Ramos (cell line): ENCODE results near the gene ITGB1.
"Not testable (repeated sequence)": the region's sequence is repeated elsewhere in the genome, so short reads cannot be mapped to it uniquely, and the experiment has no call there.

Experiments used
- in situ Hi-C: fragments of 300-500 bp; cut with MboI; formaldehyde crosslinking; loops from one replicate; pipeline ENCODE4 v1.14.3; 2022; ENCODE audit warnings: low sequenced_read_pairs; ENCODE audit not compliant: unreplicated experiment

The ITGB1 gene

GRCh38 chr10:32940321-32941301 is 17.4 kb downstream of the ITGB1 start:
- in situ Hi-C loops: no loop called here

GRCh38 chr10:32939296-32940111 is 18.5 kb downstream of the ITGB1 start:
- in situ Hi-C loops: no loop called here

- in situ Hi-C loops: no loop called here
These were observed 19.4 kb downstream of the ITGB1 start for GRCh38 chr10:32938554-32939061.

GRCh38 chr10:32937911-32938424 is 20.1 kb downstream of the ITGB1 start:
- in situ Hi-C loops: no loop called here

GRCh38 chr10:32932225-32932729 is 25.8 kb downstream of the ITGB1 start:
- in situ Hi-C loops: no loop called here

- in situ Hi-C loops: no loop called here
These were observed 26.4 kb downstream of the ITGB1 start for GRCh38 chr10:32931593-32931992.

GRCh38 chr10:32930036-32930435 is 28.0 kb downstream of the ITGB1 start:
- in situ Hi-C loops: no loop called here

GRCh38 chr10:32929634-32930033 is 28.4 kb downstream of the ITGB1 start:
- in situ Hi-C loops: no loop called here

- in situ Hi-C loops: no loop called here
These were observed 30.3 kb downstream of the ITGB1 start for GRCh38 chr10:32927750-32928149.

GRCh38 chr10:32923849-32924248 is 34.2 kb downstream of the ITGB1 start:
- in situ Hi-C loops: no loop called here

GRCh38 chr10:32923134-32923533 is 34.9 kb downstream of the ITGB1 start:
- in situ Hi-C loops: no loop called here

- in situ Hi-C loops: no loop called here
These were observed 35.9 kb downstream of the ITGB1 start for GRCh38 chr10:32922170-32922569.

- in situ Hi-C loops: not testable (repeated sequence)
These were observed 40.2 kb downstream of the ITGB1 start for GRCh38 chr10:32917817-32918216.

GRCh38 chr10:32911285-32912016 is 46.6 kb downstream of the ITGB1 start:
- in situ Hi-C loops: no loop called here

- in situ Hi-C loops: not testable (repeated sequence)
These were observed 48.1 kb downstream of the ITGB1 start for GRCh38 chr10:32909970-32910369.

- in situ Hi-C loops: no loop called here
These were observed 48.6 kb downstream of the ITGB1 start for GRCh38 chr10:32909456-32909855.

- in situ Hi-C loops: no loop called here
These were observed 51.4 kb downstream of the ITGB1 start for GRCh38 chr10:32906595-32906994.

- in situ Hi-C loops: no loop called here
These were observed 52.6 kb downstream of the ITGB1 start for GRCh38 chr10:32905466-32905865.

- in situ Hi-C loops: no loop called here
These were observed 56.2 kb downstream of the ITGB1 start for GRCh38 chr10:32901815-32902214.
